Lower leg skin (tissue), 4 donors: ENCODE results near the gene KYAT1. TPM values are rescaled to one million over a fixed set of nuclear protein-coding genes. Genes with fewer than 3 reads are reported as not detected.
"Not testable (repeated sequence)": the region's sequence is repeated elsewhere in the genome, so short reads cannot be mapped to it uniquely, and the experiment has no call there.

Experiments
- DNase-seq, 2 donors: peaks; one replicate each; pipeline ENCODE4 v3.0.0-alpha.2; 2019; ENCODE audit warnings: low spot score in 2 of 2
- H3K4me3 ChIP-seq: fragments of 200-600 bp; sonication (generic); 2 replicates; pipeline ENCODE4 v1.5.1; 2017; ENCODE audit warnings: mild to moderate bottlenecking, low read depth; ENCODE audit not compliant: poor library complexity, severe bottlenecking
- CTCF ChIP-seq, 3 donors: fragments of 450-650 bp; IDR thresholded peaks; one replicate each; pipeline ENCODE4 v1.5.1; 2016; ENCODE audit warnings: antibody characterized with exemption in 3 of 3, mild to moderate bottlenecking in 3 of 3, moderate library complexity in 2 of 3
- POLR2A ChIP-seq, 2 donors: fragments of 450-650 bp; IDR thresholded peaks; one replicate each; pipeline ENCODE4 v1.6.1; 2016 to 2017; ENCODE audit warnings: antibody characterized with exemption in 2 of 2, mild to moderate bottlenecking in 1 of 2, moderate library complexity in 1 of 2
- WGBS, 2 donors: methylation state at CpG; one replicate each; pipeline ENCODE4 v1.1.5; 2018; 5-methylcytosine and 5-hydroxymethylcytosine counted together
- intact Hi-C: fragments of 100-400 bp; cut with DNase I; formaldehyde crosslinking; loops from one replicate; pipeline ENCODE4 v1.15.0; 2023; ENCODE audit warnings: low total_unique reads
- total RNA-seq, 4 donors: library from RNA; depleted of rRNA; stranded (reverse); fragments of >200 nt; gene quantifications; one replicate each; pipeline ENCODE4 v1.1.0, GENCODE V29; 2016

Gene KYAT1
- total RNA-seq, 4 donors from 2014 or later = 8.2 to 19.4 (median 10.9) TPM

- 93 to 97% methylated on average over 3 of the region's 3 CpGs for whole genome bisulfite sequencing, 2 donors
- TF ChIP-seq CTCF (IDR thresholded peaks at IDR 0.05) (no peak), POLR2A (IDR thresholded peaks at IDR 0.05) (no peak)
- H3K4me3 ChIP-seq = no peak overlapping the region
- intact Hi-C loops = no loop called here
- DNase-seq = no peak
Measured at GRCh38 chr9:128846680-128847030, 35.1 kb downstream of the KYAT1 start.

- DNase-seq = peak in 1 of 2 donors; percentile 54
Measured at GRCh38 chr9:128845186-128845931, 36.4 kb downstream of the KYAT1 start.

GRCh38 chr9:128843171-128843570, 38.6 kb downstream of the KYAT1 start:
- DNase-seq, H3K4me3 ChIP-seq, intact Hi-C loops: not testable (repeated sequence)
- 93 to 94% methylated on average over 7 of the region's 7 CpGs for WGBS, 2 donors

More at GRCh38 chr9:128845186-128845931, 36.4 kb downstream of the KYAT1 start:
- no peak overlapping the region for H3K4me3 ChIP-seq
- intact Hi-C loops = no loop called here
- TF ChIP-seq POLR2A (IDR thresholded peaks at IDR 0.05) = no peak
- no peak for TF ChIP-seq CTCF (IDR thresholded peaks at IDR 0.05)
- WGBS, 2 donors = 58 to 61% methylated on average over 13 of the region's 13 CpGs

- DNase-seq = no peak
- intact Hi-C loops = no loop called here
- 91% methylated on average over 12 of the region's 12 CpGs for WGBS, 2 donors
- no peak overlapping the region for H3K4me3 ChIP-seq
- TF ChIP-seq CTCF (IDR thresholded peaks at IDR 0.05) (no peak), POLR2A (IDR thresholded peaks at IDR 0.05) (no peak)
Measured at GRCh38 chr9:128841694-128842492, 39.9 kb downstream of the KYAT1 start.

GRCh38 chr9:128840524-128840923, 41.2 kb downstream of the KYAT1 start:
- no peak for TF ChIP-seq CTCF (IDR thresholded peaks at IDR 0.05)
- TF ChIP-seq POLR2A (IDR thresholded peaks at IDR 0.05) = no peak
- intact Hi-C loops = no loop called here
- WGBS, 2 donors = 90 to 100% methylated on average over 1 of the region's 1 CpG
- no peak for DNase-seq
- H3K4me3 ChIP-seq = no peak overlapping the region

- 81 to 84% methylated on average over 3 of the region's 3 CpGs for WGBS, 2 donors
- intact Hi-C loops = no loop called here
- TF ChIP-seq CTCF (IDR thresholded peaks at IDR 0.05) (no peak), POLR2A (IDR thresholded peaks at IDR 0.05) (no peak)
- no peak for DNase-seq
- H3K4me3 ChIP-seq = no peak overlapping the region
Measured at GRCh38 chr9:128838338-128838737, 43.4 kb downstream of the KYAT1 start.
